ENCODE results near the gene NUDT13.

NUDT13 gene

GRCh38 chr10:73166972-73167371 lies 56.7 kb downstream of the NUDT13 start:
- DNase-seq (ENCODE audit: low read depth): no peak

GRCh38 chr10:73167458-73167782 lies 57.2 kb downstream of the NUDT13 start:
- DNase-seq (ENCODE audit: low read depth): no peak

- peak; percentile 84 for DNase-seq (ENCODE audit: low read depth)
Measured at GRCh38 chr10:73167783-73168464, 57.7 kb downstream of the NUDT13 start, which contains the start of the genes ECD and FAM149B1. Gene ECD, minus strand, starts transcription at chr10:73168008. Its CDS starts 4,071 bp downstream, at chr10:73163937. Gene FAM149B1, plus strand, starts transcription at chr10:73168119. Its CDS starts 221 bp downstream, at chr10:73168340.

GRCh38 chr10:73168465-73168803 lies 58.2 kb downstream of the NUDT13 start:
- DNase-seq (ENCODE audit: low read depth): no peak

- DNase-seq (ENCODE audit: low read depth): no peak
Measured at GRCh38 chr10:73169320-73169719, 59.1 kb downstream of the NUDT13 start.

GRCh38 chr10:73172867-73173266 lies 62.6 kb downstream of the NUDT13 start:
- DNase-seq (ENCODE audit: low read depth): no peak

GRCh38 chr10:73174148-73174925 lies 64.1 kb downstream of the NUDT13 start:
- no peak for DNase-seq (ENCODE audit: low read depth)

Measured in T-helper 22 cell (primary cell).